ENCODE results near the gene HSD17B8.

Gene HSD17B8

GRCh38 chr6:33204415-33205190 lies at the start of gene HSD17B8:
TSS of gene HSD17B8 (plus strand) at chr6:33204655. CDS start at chr6:33204669, 14 bp downstream.
- peak; percentile 89 to 92 for DNase-seq

DNA sequence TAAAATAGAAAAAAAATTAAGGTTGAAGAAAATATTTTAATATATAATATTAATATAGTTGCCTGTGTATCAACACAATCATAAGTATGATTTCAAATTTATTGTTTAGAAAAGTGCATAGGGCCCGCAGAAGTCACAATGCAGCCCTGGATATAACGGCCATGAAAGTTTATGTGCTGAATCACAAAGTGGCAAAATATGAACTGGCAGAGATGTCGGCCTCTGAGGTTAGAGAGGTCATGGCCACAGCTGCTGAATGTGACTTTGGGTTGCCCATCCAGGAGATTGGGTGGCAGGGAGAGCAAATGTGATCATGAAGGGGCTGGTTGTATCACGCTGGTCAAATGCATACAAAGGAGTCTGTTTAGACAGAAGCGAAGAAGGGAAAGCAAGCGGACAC lies 47.9 kb upstream of the HSD17B8 start:
- no peak for DNase-seq

DNA sequence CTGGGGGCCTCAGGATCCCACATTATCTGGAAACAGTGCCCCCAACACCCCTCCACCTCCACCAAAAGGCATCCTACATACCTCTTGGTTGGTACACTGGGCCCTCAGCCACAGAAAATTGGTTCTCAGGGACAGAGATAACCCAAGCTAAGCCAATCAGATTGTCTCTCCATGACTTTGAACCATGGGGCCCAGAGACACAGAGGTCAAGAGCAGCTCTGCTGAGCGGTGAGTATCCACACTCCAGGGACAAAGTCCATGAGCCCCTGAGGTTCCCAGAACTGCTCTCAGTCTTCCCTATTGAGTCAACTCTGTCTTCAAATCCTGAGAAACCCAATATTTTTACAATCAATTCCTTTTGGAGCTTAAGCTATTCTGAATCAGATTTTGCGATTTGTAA lies 47.5 kb upstream of the HSD17B8 start:
- no peak for DNase-seq

DNA sequence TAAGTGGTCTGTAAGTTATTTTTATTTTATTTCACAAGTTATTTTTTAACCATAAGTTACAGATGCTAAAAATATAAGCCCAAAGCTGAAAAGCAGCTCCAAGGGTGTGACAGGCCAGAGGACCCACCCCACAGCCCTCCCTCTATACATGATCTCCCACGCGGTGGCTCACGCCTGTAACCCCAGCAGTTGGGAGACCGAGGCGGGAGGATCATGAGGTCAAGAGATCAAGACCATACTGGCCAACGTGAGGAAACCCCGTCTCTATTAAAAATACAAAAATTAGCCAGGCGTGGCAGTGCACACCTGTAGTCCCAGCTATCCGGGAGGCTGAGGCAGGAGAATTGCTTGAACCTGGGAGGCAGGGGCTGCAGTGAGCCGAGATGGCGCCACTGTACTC lies 44.4 kb upstream of the HSD17B8 start:
- no peak for DNase-seq

DNA sequence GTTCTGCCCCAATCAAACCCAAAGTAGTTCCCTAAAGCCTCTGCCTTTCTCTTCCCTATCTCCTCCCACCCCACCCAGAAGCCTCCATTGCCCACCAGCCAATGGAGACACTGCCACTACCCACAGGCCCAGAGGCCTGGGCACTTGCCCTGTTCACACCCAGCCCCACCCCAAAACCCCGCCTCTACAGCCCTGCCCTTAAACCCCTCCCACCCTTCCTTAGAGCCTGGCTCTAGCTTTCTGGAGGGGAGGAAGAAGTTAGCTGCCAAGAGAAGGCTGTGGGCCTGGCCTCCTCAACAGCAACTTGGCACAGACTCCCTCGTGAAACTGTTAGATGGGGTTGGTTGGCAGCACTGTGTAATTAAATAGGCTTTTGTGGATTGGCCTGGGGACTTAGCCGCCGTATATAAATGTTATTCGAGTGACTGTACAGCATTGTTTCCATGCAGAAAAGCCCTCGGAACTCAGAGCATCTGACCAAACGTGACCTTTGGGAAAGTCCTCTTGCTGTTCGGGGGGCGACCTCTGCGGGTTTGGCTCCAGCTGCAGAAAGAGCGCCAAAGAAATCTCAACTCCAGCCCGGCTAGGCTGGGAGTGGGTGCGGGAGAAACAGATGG lies 43.6 kb upstream of the HSD17B8 start:
- no peak for DNase-seq

GRCh38 chr6:33161354-33162331 lies 42.8 kb upstream of the HSD17B8 start:
- peak; percentile 84 to 86 for DNase-seq

DNA sequence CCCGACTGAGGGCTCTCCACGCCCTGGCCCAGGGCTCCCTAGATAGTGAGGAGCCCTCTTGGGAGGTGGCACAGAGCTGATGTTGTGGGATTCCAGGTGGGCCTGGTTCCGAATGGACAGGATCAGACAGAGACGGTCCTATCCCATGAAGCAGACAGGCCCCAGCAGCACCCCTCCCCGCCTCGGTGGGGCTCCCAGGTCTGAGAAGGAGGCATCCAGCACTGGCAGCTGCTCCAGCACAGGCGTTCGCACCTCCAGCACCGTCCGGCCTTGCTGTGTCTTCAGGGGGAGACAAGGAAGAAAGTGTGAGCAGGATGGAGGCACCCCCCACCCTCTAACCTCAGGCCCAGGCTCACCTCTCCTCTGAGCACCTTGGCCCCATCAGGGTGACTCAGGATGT lies 40.9 kb upstream of the HSD17B8 start:
- no peak for DNase-seq

DNA sequence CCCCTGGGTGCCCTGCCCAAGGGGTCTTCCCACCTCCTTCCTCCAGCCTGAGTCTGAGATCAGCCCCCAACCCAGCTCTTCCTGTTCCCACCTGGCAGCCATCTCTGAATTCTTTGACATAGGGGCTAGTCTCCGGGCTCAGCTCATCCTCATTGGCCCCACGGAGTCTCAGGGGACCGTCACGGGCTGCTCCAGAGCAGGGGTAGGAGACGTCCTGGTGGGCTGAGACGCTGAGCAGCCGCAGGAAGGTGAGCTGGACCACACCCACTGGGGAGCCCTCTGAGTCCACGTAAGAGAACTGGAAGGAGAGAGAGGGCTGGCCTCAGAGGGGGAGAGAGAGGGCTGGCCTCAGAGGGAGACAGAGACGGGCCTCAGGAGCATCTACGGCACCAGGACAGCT lies 40.3 kb upstream of the HSD17B8 start:
- no peak for DNase-seq

DNA sequence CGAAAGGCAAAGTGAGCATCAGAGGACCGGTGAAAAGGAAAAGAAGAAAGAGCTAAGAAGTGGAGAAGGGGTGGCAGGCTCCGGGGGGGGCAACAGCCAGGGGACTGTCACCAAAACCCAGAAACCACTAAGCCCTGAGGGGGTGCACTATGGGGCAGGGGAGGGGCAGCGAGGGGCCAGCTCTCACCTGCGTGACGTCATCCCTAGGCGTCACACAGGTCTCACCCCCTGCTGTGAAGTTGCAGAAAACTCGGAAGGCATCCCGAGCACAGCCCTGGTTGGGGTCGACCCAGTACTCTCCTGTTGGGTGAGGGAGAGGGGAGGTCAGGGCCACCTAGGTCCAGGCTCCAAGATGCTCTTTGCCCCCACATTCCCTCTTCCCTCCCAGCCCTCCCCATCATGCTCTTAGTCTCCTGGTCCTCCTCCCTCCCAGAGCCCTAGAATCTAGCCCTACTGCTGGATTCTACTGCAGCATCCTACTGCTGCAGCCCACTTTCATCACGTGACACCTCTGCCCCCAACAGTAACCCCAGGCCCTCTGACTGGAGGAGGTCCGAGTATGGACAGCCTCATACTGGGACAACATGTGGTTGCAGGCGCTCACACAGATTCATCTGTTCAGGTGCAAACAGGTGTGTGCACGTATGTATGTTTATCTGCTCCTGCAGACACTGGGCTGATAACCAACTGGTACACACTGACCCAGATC lies 39.6 kb upstream of the HSD17B8 start:
- DNase-seq: no peak

- no peak for DNase-seq
Observed at GRCh38 chr6:33165581-33166258, 38.7 kb upstream of the HSD17B8 start.

DNA sequence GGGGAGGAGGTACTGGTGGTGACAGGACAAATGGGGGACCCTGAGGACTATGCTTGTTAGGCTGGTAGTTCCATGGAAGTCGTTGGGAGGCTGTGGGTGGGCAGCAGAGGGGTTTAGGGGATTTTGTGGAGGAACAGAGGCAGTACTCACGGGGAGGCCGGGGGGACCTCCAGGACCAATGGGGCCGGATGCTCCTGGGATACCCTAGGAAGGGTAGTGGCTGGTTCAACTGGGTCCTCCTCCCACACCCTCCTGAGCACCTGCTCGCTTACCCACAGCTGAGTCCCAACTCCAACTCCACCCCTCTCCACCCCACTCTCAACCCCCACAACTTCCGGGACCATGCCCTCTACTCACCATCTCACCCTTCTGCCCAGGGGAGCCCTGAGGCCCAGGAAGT lies 38.1 kb upstream of the HSD17B8 start:
- DNase-seq: no peak

GRCh38 chr6:33166811-33167210 lies 37.6 kb upstream of the HSD17B8 start:
- no peak for DNase-seq

DNA sequence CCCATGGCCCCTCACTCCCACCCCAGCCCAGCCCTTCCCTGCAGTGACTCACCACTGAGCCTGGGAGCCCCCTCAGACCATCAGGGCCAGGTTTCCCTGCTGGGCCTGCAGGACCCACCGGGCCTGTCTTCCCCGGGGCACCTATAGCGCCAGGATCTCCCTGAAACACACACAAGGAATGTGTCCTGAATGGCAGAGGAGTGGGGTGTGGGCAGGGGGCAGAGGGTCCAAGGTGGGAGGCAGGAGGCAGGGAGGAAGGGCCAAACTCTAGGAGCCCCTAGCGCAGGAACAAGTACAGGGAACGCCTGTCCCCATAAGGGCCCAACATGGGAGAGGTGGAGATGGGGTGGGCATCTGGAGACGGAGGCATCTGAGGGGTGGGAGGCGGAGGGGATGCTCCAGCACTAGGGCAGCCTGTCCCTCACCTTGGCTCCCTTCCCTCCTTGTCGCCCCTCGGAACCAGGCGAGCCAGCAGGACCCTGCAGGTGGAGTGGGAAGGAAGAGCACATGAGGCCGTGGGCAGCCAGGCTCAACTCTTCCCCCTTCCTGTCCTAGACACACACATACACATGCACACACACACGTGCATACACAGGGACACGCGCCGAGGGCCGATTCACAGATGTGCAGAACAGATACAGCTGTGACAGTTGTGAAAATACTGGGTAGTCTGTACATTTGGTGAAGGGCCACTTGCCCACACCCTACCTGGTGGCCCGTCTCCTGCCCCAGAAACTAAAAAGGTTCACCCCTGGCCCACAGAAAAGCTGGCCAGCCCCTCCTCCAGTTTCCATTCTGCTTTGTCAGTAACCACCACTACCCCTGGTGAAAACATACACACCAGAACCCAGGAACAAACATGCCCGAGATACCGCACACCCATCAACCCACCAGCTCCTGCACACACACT lies 36.8 kb upstream of the HSD17B8 start:
- no peak for DNase-seq

GRCh38 chr6:33168284-33168601 lies 36.2 kb upstream of the HSD17B8 start:
- no peak for DNase-seq

- DNase-seq: no peak
Observed at GRCh38 chr6:33168639-33169038, 35.8 kb upstream of the HSD17B8 start.

- DNase-seq: no peak
Observed at GRCh38 chr6:33169291-33170175, 34.9 kb upstream of the HSD17B8 start.

GRCh38 chr6:33170176-33171015 lies 34.1 kb upstream of the HSD17B8 start:
- no peak for DNase-seq

DNA sequence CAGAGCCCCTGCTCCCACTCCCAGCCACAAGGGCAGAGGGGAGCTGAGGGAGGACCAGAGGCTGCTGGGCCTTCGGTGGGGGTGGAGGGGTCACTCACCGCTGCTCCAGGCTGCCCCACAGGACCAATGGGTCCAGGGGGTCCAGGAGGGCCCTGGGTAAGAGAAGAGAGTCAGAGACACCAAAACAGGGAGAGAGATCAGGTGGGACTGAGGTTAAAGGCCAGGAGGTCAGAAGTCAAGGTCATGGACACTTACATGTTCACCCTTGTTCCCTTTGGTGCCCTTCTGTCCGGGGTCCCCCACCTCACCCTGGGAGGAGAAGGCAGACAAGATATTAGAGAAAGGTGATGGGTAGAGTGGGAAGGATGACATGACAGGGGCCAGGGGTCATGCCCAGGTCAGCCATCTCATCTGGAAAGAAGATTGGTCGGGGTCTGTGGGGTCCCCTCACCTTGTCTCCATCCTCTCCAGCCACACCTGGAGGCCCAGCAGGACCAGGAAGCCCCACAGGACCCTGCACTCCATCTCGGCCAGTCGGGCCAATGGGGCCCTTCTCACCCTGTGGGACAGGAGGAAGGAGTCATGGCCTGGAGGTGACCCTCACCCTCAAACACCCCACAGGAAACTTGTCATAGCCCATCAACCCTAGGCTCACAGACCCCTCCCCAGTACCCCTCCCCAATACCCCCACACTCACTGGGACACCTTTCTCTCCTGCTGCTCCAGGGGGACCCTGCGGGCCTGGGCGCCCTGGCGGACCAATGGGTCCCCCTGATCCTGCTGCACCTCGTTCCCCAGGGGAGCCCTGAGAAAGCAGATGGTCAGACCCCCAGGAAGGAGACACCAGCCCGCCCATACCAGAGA lies 33.2 kb upstream of the HSD17B8 start:
- DNase-seq: no peak

All from stimulated activated CD4-positive, alpha-beta T cell treated with anti-CD3 and anti-CD28 coated beads, Interleukin-2, amount 100 ng/mL, for 48 hours (primary cell).